H1 (cell line): ENCODE results near the gene AFAP1L1. TPM values are rescaled to one million over a fixed set of nuclear protein-coding genes. Genes with fewer than 3 reads are reported as not detected.

Experiments used
- CTCF ChIA-PET: fragments of 300-600 bp; sonication (Branson Sonifier 250); formaldehyde crosslinking; loops from one replicate; lab custom pipeline; 2021; ENCODE audit not compliant: partially characterized antibody; lab: Charles Lee
- POLR2A ChIA-PET: fragments of 300-600 bp; sonication (Branson Sonifier 250); formaldehyde crosslinking; loops from one replicate; lab custom pipeline; 2021; ENCODE audit warnings: inconsistent platforms; ENCODE audit not compliant: partially characterized antibody; lab: Charles Lee
- DNase-seq, 2 experiments: peaks; one replicate each; pipeline versions ENCODE4 v3.0.0 to v3.0.0-alpha.2; 2010 to 2022; ENCODE audit warnings: low spot score in 2 of 2, low read depth in 1 of 2, mixed read lengths in 1 of 2
- FAIRE-seq: peaks from 2 replicates; lab custom pipeline; 2011; peaks lifted over from hg19 to GRCh38; lab: Jason Lieb, UNC
- H2AFZ ChIP-seq: 2 replicates; pipeline ENCODE4 v1.8.1; 2012; ENCODE audit warnings: low read length, inconsistent platforms
- H2AK5ac ChIP-seq: 2 replicates; pipeline ENCODE4 v1.6.1; 2013; ENCODE audit warnings: low read depth, low read length
- H2BK120ac ChIP-seq: replicated peaks from 2 replicates; pipeline ENCODE3; 2013; ENCODE audit warnings: low read depth, low read length, inconsistent platforms
- H2BK12ac ChIP-seq: 2 replicates; pipeline ENCODE4 v1.6.1; 2013; ENCODE audit warnings: low read depth, low read length
- H2BK15ac ChIP-seq: 2 replicates; pipeline ENCODE4 v1.6.1; 2013; ENCODE audit warnings: low read length
- H2BK20ac ChIP-seq: 2 replicates; pipeline ENCODE4 v1.6.1; 2013; ENCODE audit warnings: low read length
- H2BK5ac ChIP-seq: 2 replicates; pipeline ENCODE4 v1.6.1; 2013; ENCODE audit warnings: low read depth, low read length
- H3K14ac ChIP-seq: 2 replicates; pipeline ENCODE4 v1.6.1; 2013; ENCODE audit warnings: inconsistent platforms; ENCODE audit not compliant: insufficient read length
- H3K18ac ChIP-seq: 2 replicates; pipeline ENCODE4 v1.6.1; 2013; ENCODE audit warnings: low read length; ENCODE audit errors: extremely low read depth
- H3K23ac ChIP-seq: 2 replicates; pipeline ENCODE4 v1.6.1; 2013; ENCODE audit warnings: inconsistent platforms; ENCODE audit not compliant: insufficient read length
- H3K23me2 ChIP-seq: 2 replicates; pipeline ENCODE4 v1.6.1; 2013; ENCODE audit warnings: low read depth, low read length
- H3K27ac ChIP-seq: 2 replicates; pipeline ENCODE4 v1.6.1; 2011; ENCODE audit warnings: low read depth, low read length, inconsistent platforms
- H3K27me3 ChIP-seq, 4 experiments: replicated peaks in 1 of 4; 1 replicate in 1 of 4; 2 replicates in 3 of 4; pipeline versions ENCODE4 v1.6.1 to v1.8.1; 2011 to 2013; ENCODE audit warnings: low read length in 3 of 4, mild to moderate bottlenecking in 3 of 4, inconsistent platforms in 2 of 4, mixed read lengths in 2 of 4, moderate library complexity in 1 of 4; ENCODE audit not compliant: control insufficient read depth in 3 of 4, insufficient read depth in 3 of 4; ENCODE audit errors: extremely low read depth in 1 of 4
- H3K36me3 ChIP-seq, 4 experiments: 2 replicates each; pipeline versions ENCODE4 v1.6.1 to v1.8.1; 2011 to 2013; ENCODE audit warnings: mild to moderate bottlenecking in 4 of 4, low read length in 3 of 4, moderate library complexity in 2 of 4, control low read depth in 1 of 4, inconsistent platforms in 1 of 4; ENCODE audit not compliant: insufficient read depth in 4 of 4, control insufficient read depth in 2 of 4
- H3K4ac ChIP-seq: replicated peaks from 2 replicates; pipeline ENCODE3; 2013; ENCODE audit warnings: low read length, low read depth, mixed read lengths, inconsistent platforms; ENCODE audit not compliant: insufficient read length
- H3K4me1 ChIP-seq, 4 experiments: replicated peaks in 1 of 4; 1 replicate in 1 of 4; 2 replicates in 3 of 4; pipeline versions ENCODE4 v1.6.1 to v1.8.1; 2011 to 2013; ENCODE audit warnings: low read length in 3 of 4, inconsistent platforms in 2 of 4, mixed read lengths in 1 of 4; ENCODE audit not compliant: insufficient read depth in 4 of 4, control insufficient read depth in 3 of 4
- H3K4me2 ChIP-seq, 2 experiments: 2 replicates each; pipeline versions ENCODE4 v1.6.1 to v1.8.1; 2011 to 2013; ENCODE audit warnings: low read depth in 2 of 2, low read length in 2 of 2, control low read depth in 1 of 2, inconsistent platforms in 1 of 2, mild to moderate bottlenecking in 1 of 2; ENCODE audit not compliant: insufficient read depth in 1 of 2
- H3K4me3 ChIP-seq, 4 experiments: fragments of 200-600, 300-600 bp in 1 of 4; sonication (generic), shearing (Covaris generic), sonication (Bioruptor Twin) in 1 of 4; 2 replicates each; pipeline versions ENCODE4 v1.5.1 to v1.8.1; 2011 to 2016; ENCODE audit warnings: low read length in 4 of 4, low read depth in 3 of 4, control low read depth in 2 of 4, inconsistent platforms in 2 of 4, mild to moderate bottlenecking in 2 of 4, mixed read lengths in 1 of 4, moderate library complexity in 1 of 4; ENCODE audit not compliant: insufficient read depth in 2 of 4; ENCODE audit errors: extremely low read depth in 1 of 4
- H3K56ac ChIP-seq: replicated peaks from 2 replicates; pipeline ENCODE3; 2013; ENCODE audit warnings: low read depth, mild to moderate bottlenecking, mixed read lengths, low read length, inconsistent platforms; ENCODE audit not compliant: insufficient read length
- H3K79me1 ChIP-seq: 2 replicates; pipeline ENCODE4 v1.6.1; 2013; ENCODE audit warnings: low read depth, low read length, control low read depth
- H3K79me2 ChIP-seq, 2 experiments: 2 replicates each; pipeline versions ENCODE4 v1.6.1 to v1.8.1; 2012 to 2013; ENCODE audit warnings: low read length in 2 of 2, mild to moderate bottlenecking in 2 of 2, inconsistent platforms in 1 of 2; ENCODE audit not compliant: insufficient read depth in 2 of 2, control insufficient read depth in 1 of 2
- H3K9ac ChIP-seq, 4 experiments: replicated peaks in 1 of 4; 1 replicate in 1 of 4; 2 replicates in 3 of 4; pipeline versions ENCODE4 v1.6.1 to v1.8.1; 2011 to 2013; ENCODE audit warnings: low read depth in 3 of 4, low read length in 3 of 4, control low read depth in 2 of 4, mild to moderate bottlenecking in 2 of 4, moderate library complexity in 2 of 4, inconsistent platforms in 1 of 4; ENCODE audit errors: extremely low read depth in 1 of 4
- H3K9me3 ChIP-seq, 2 experiments: 2 replicates each; pipeline versions ENCODE4 v1.6.1 to v1.8.1; 2012 to 2013; ENCODE audit warnings: mild to moderate bottlenecking in 2 of 2, moderate library complexity in 2 of 2, control low read depth in 1 of 2, inconsistent platforms in 1 of 2, low read depth in 1 of 2, low read length in 1 of 2, mixed read lengths in 1 of 2; ENCODE audit not compliant: insufficient read depth in 2 of 2
- H4K20me1 ChIP-seq, 2 experiments: replicated peaks in 1 of 2; 2 replicates each; pipeline versions ENCODE3 to v1.8.1; 2011 to 2013; ENCODE audit warnings: inconsistent platforms in 2 of 2, low read length in 2 of 2, mild to moderate bottlenecking in 1 of 2; ENCODE audit not compliant: insufficient read depth in 2 of 2, control insufficient read depth in 1 of 2
- H4K5ac ChIP-seq: 2 replicates; pipeline ENCODE4 v1.6.1; 2013; ENCODE audit warnings: low read length, low read depth, mixed read lengths, inconsistent platforms; ENCODE audit not compliant: insufficient read length
- H4K8ac ChIP-seq: 2 replicates; pipeline ENCODE4 v1.8.0; 2013; ENCODE audit warnings: mild to moderate bottlenecking, moderate library complexity, low read length, inconsistent platforms; ENCODE audit not compliant: insufficient read depth; ENCODE audit errors: extremely low read depth
- H4K91ac ChIP-seq: replicated peaks from 2 replicates; pipeline ENCODE3; 2013; ENCODE audit warnings: low read length, mixed read lengths, inconsistent platforms; ENCODE audit not compliant: insufficient read length
- ATF3 ChIP-seq: IDR thresholded peaks from 2 replicates; pipeline ENCODE4 v1.6.1; 2011; ENCODE audit warnings: low read depth, mild to moderate bottlenecking, low read length; ENCODE audit not compliant: insufficient read depth
- CBX5 ChIP-seq: fragments of 300-800, 300-1000 bp; sonication (generic); IDR thresholded peaks from 2 replicates; pipeline ENCODE4 v1.7.1; 2016; ENCODE audit warnings: antibody characterized with exemption, low read length, low read depth
- CBX8 ChIP-seq: fragments of 300-800, 300-1000 bp; sonication (generic); IDR thresholded peaks from 2 replicates; pipeline ENCODE4 v1.7.1; 2016; ENCODE audit warnings: low read depth, low read length, borderline replicate concordance
- CHD1 ChIP-seq: IDR thresholded peaks from 2 replicates; pipeline ENCODE4 v1.6.1; 2012; ENCODE audit warnings: low read depth, low read length, improper control_type of control experiment
- EP300 ChIP-seq, 2 experiments: IDR thresholded peaks; 1 replicate in 1 of 2; 2 replicates in 1 of 2; pipeline ENCODE4 v1.6.1; 2011 to 2012; ENCODE audit warnings: low read depth in 2 of 2, low read length in 2 of 2, mild to moderate bottlenecking in 2 of 2, borderline replicate concordance in 1 of 2, inconsistent platforms in 1 of 2, moderate library complexity in 1 of 2
- EZH2 ChIP-seq: fragments of 200-600 bp; sonication (generic); IDR thresholded peaks from 2 replicates; pipeline ENCODE4 v1.7.1; 2012; ENCODE audit warnings: low read depth, mild to moderate bottlenecking, moderate library complexity, low read length, inconsistent platforms; ENCODE audit not compliant: severe bottlenecking
- PHF8 ChIP-seq: fragments of 200-600 bp; sonication (generic); conservative IDR thresholded peaks from 2 replicates; pipeline ENCODE4 v1.7.1; 2012; ENCODE audit warnings: low read depth, mild to moderate bottlenecking, inconsistent platforms, low read length, moderate library complexity
- RAD21 ChIP-seq, 2 experiments: IDR thresholded peaks in 1 of 2; conservative IDR thresholded peaks in 1 of 2; 2 replicates each; pipeline ENCODE4 v1.6.1; 2011; ENCODE audit warnings: low read depth in 2 of 2, low read length in 2 of 2, improper control_type of control experiment in 1 of 2, inconsistent platforms in 1 of 2, mild to moderate bottlenecking in 1 of 2, moderate library complexity in 1 of 2
- RFX5 ChIP-seq: IDR thresholded peaks from 2 replicates; pipeline ENCODE4 v1.6.1; 2011; ENCODE audit warnings: low read depth, low read length, improper control_type of control experiment, borderline replicate concordance
- SP1 ChIP-seq: IDR thresholded peaks from 2 replicates; pipeline ENCODE4 v1.6.1; 2011; ENCODE audit warnings: low read depth, low read length
- SP4 ChIP-seq: IDR thresholded peaks from 2 replicates; pipeline ENCODE4 v1.6.1; 2012; ENCODE audit warnings: low read length, inconsistent platforms
- SRF ChIP-seq: IDR thresholded peaks from 2 replicates; pipeline ENCODE4 v1.6.1; 2011; ENCODE audit warnings: mild to moderate bottlenecking, low read depth, low read length, moderate library complexity
- TCF12 ChIP-seq: IDR thresholded peaks from 2 replicates; pipeline ENCODE4 v1.6.1; 2011; ENCODE audit warnings: low read depth, mild to moderate bottlenecking, low read length
- YY1 ChIP-seq: IDR thresholded peaks from 2 replicates; pipeline ENCODE4 v1.6.1; 2011; ENCODE audit warnings: low read depth, mild to moderate bottlenecking, low read length
- WGBS, 2 experiments: shearing (Covaris generic) in 1 of 2; methylation state at CpG; one replicate each; pipeline versions ENCODE4 v1.1.6 to v1.1.7; 2013 to 2015; ENCODE audit warnings: low lambda C conversion rate in 2 of 2, mixed read lengths in 2 of 2, inconsistent platforms in 1 of 2, low coverage in 1 of 2, missing lambda C conversion rate in 1 of 2; ENCODE audit not compliant: insufficient replicate concordance in 2 of 2, insufficient coverage in 1 of 2, insufficient read length in 1 of 2; ENCODE audit errors: extremely low coverage in 1 of 2, missing lambda C conversion rate in 1 of 2; 5-methylcytosine and 5-hydroxymethylcytosine counted together
- polyA plus RNA-seq, 7 experiments: library from polyadenylated mRNA; depleted of rRNA in 3 of 7; stranded (reverse) in 5 of 7; unstranded in 2 of 7; fragments of >200 nt in 5 of 7; fragments of 200-250 nt in 2 of 7; gene quantifications; 1 replicate in 5 of 7; 2 replicates in 1 of 7; 4 replicates in 1 of 7; pipeline versions ENCODE4 v1.2.1 to v1.2.3, GENCODE V29; 2011 to 2013; ENCODE audit warnings: missing spikeins in 2 of 7, mixed read lengths in 2 of 7
- total RNA-seq: library from RNA; stranded (reverse); fragmentation: NEBNext Ultra II Directional; extraction: Animal tissue kit (Norgen Biotek cat#: 25700); gene quantifications from 2 replicates; pipeline ENCODE4 v1.2.1, GENCODE V29; 2021

Gene AFAP1L1
- total and polyA plus RNA-seq, 2 of the 8 experiments (the other 6 are each of a cell fraction or from before 2014, with no cell fraction given) = 0.79 to 4.7 TPM

DNA sequence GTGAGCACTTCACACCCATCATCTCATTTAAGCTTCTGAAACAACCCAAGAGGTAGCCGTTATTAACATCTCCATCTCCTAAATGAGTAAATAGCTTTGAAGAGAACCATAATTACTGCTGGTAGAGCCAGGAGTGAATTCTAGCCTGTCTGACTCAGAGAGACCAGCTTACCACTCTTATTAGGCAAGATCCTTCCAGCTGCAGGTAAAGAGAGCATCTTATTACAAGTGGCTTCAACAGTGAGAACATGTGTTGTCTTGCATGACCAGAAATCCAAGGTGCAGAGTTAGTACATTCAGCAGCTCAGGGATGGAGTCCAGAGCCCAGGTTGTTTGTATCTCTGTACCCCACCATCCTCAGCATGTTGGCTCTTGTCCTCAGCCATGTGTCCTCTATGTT is 10.9 kb upstream of the AFAP1L1 start:
- H3K14ac ChIP-seq = no peak overlapping the region
- H3K56ac ChIP-seq = no peak overlapping the region
- no peak overlapping the region for H4K5ac ChIP-seq
- peaks cover 0 to 2% of the 10 kb centered on the region in 2 experiments for H4K20me1 ChIP-seq
- H2BK15ac ChIP-seq = no peak overlapping the region
- H2BK12ac ChIP-seq = no peak overlapping the region
- no peaks in the 10 kb centered on the region for H3K79me2 ChIP-seq
- H2BK20ac ChIP-seq = no peak overlapping the region
- no peak overlapping the region for H3K4me2 ChIP-seq
- H3K27ac ChIP-seq = no peak overlapping the region
- H2AK5ac ChIP-seq = no peak overlapping the region
- WGBS, 2 experiments = 95% methylated on average over 1 of the region's 1 CpG; no CpG with 5 or more reads in 1 of the 2 experiments
- no peaks in the 10 kb centered on the region; a peak in 1 of 7 replicates for H3K4me1 ChIP-seq
- no peak overlapping the region for H3K18ac ChIP-seq
- no peak overlapping the region for H4K91ac ChIP-seq
- no peak overlapping the region for H4K8ac ChIP-seq
- DNase-seq (no peak), FAIRE-seq (no peak)
- H2AFZ ChIP-seq = no peak overlapping the region
- H2BK5ac ChIP-seq = no peak overlapping the region
- ChIA-PET CTCF (interaction anchor here (1.3 to 7.5 kb wide), 3 partner anchors 10 to 129 kb away, joined by 3 to 88 read pairs (median 62); no protein-coding TSS in a partner anchor), POLR2A (no interaction called here)
- H3K4ac ChIP-seq = no peak overlapping the region
- no peak overlapping the region for H3K4me3 ChIP-seq
- no peak overlapping the region for H3K9ac ChIP-seq
- no peaks in the 10 kb centered on the region for H3K23me2 ChIP-seq
- H2BK120ac ChIP-seq = no peak overlapping the region
- H3K23ac ChIP-seq = no peak overlapping the region
- peaks cover 0 to 11% (median 5%) of the 10 kb centered on the region in 4 experiments; a peak in 6 of 7 replicates for H3K27me3 ChIP-seq
- H3K79me1 ChIP-seq = no peaks in the 10 kb centered on the region
- no peaks in the 10 kb centered on the region for H3K36me3 ChIP-seq
- no peaks in the 10 kb centered on the region for H3K9me3 ChIP-seq
- TF ChIP-seq EZH2 = no peak
- no peak for TF ChIP-seq CBX5
- TF ChIP-seq CBX8 = no peak
- TF ChIP-seq SP1 = no peak
- TF ChIP-seq PHF8 = no peak
- TF ChIP-seq EP300 (IDR thresholded peaks at IDR 0.05; ENCODE audit: borderline replicate concordance in 1 of 2, low read depth in 2 of 2, low read length in 2 of 2) = no peak
- TF ChIP-seq TCF12 = no peak
- no peak for TF ChIP-seq ATF3
- TF ChIP-seq CHD1 = no peak
- TF ChIP-seq SRF = no peak
- TF ChIP-seq RFX5 = no peak
- TF ChIP-seq SP4 = no peak
- TF ChIP-seq YY1 = no peak
- no peak for TF ChIP-seq RAD21 (IDR thresholded peaks at IDR 0.05 in 1 of 2, conservative IDR thresholded peaks at IDR 0.05 in 1 of 2; ENCODE audit: low read depth in 2 of 2, low read length in 2 of 2)
